ENCODE measurements around the gene ACO2.

- no peak for TF ChIP-seq POLR2A (IDR thresholded peaks at IDR 0.05; ENCODE audit: low read depth, low read length)
- TF ChIP-seq POLR2AphosphoS5 (IDR thresholded peaks at IDR 0.05; ENCODE audit: low read depth, low read length) = no peak
- TF ChIP-seq TAF1 (IDR thresholded peaks at IDR 0.05; ENCODE audit: borderline replicate concordance, low read depth, low read length) = no peak
These were observed 60.1 kb downstream of the ACO2 start for GRCh38 chr22:41528938-41529561.

Data from GM12892 (cell line).